OCI-LY1 (cell line): ENCODE measurements around the gene UGT1A5.

ENCODE experiments used
- H2AFZ ChIP-seq: fragments of 200-600 bp; sonication (generic), shearing (Covaris generic); 2 replicates; pipeline ENCODE4 v1.6.0; 2014; ENCODE audit warnings: antibody characterized with exemption, mild to moderate bottlenecking, low read length
- H3F3A ChIP-seq: fragments of 200-600 bp; sonication (generic), shearing (Covaris generic); 2 replicates; pipeline ENCODE4 v1.6.0; 2014; ENCODE audit warnings: mild to moderate bottlenecking, antibody characterized with exemption, low read length, moderate library complexity; ENCODE audit not compliant: insufficient read depth
- H3K27ac ChIP-seq: fragments of 200-600 bp; sonication (generic); 2 replicates; pipeline ENCODE4 v1.5.1; 2014; ENCODE audit warnings: low read length, mixed run types, mild to moderate bottlenecking, low read depth; ENCODE audit not compliant: poor library complexity, severe bottlenecking
- H3K27me3 ChIP-seq: fragments of 200-600 bp; sonication (generic); 2 replicates; pipeline ENCODE4 v1.6.0; 2014; ENCODE audit warnings: antibody characterized with exemption, mild to moderate bottlenecking, low read length, moderate library complexity; ENCODE audit not compliant: insufficient read depth
- H3K36me3 ChIP-seq: fragments of 200-600 bp; sonication (generic); 2 replicates; pipeline ENCODE4 v1.6.1; 2014; ENCODE audit warnings: mild to moderate bottlenecking, antibody characterized with exemption, low read length, moderate library complexity, mixed read lengths; ENCODE audit not compliant: insufficient read depth
- H3K4me1 ChIP-seq: fragments of 200-600 bp; sonication (generic); 2 replicates; pipeline ENCODE4 v1.5.1; 2014; ENCODE audit warnings: mild to moderate bottlenecking, low read length, moderate library complexity; ENCODE audit not compliant: insufficient read depth, severe bottlenecking
- H3K4me2 ChIP-seq: fragments of 200-600 bp; sonication (generic), shearing (Covaris generic); 2 replicates; pipeline ENCODE4 v1.6.1; 2014; ENCODE audit warnings: low read length
- H3K4me3 ChIP-seq: fragments of 200-600 bp; sonication (generic); 2 replicates; pipeline ENCODE4 v1.5.1; 2014; ENCODE audit warnings: low read length, low read depth, mild to moderate bottlenecking, mixed read lengths; ENCODE audit not compliant: poor library complexity, severe bottlenecking
- H3K79me2 ChIP-seq: fragments of 200-600 bp; shearing (Covaris generic); 2 replicates; pipeline ENCODE4 v1.6.1; 2016; ENCODE audit warnings: mixed run types, low read length, mixed read lengths; ENCODE audit not compliant: insufficient read depth
- H3K9ac ChIP-seq: fragments of 200-600 bp; sonication (generic), shearing (Covaris generic); 2 replicates; pipeline ENCODE4 v1.6.1; 2014; ENCODE audit warnings: mild to moderate bottlenecking, low read length, mixed read lengths
- H3K9me2 ChIP-seq: fragments of 200-600 bp; sonication (generic), shearing (Covaris generic); 2 replicates; pipeline ENCODE4 v1.6.1; 2014; ENCODE audit warnings: low read depth, mild to moderate bottlenecking, low read length, mixed read lengths
- H3K9me3 ChIP-seq: fragments of 200-600 bp; shearing (Covaris generic); 2 replicates; pipeline ENCODE4 v1.6.1; 2014; ENCODE audit warnings: low read length, mixed read lengths
- H4K20me1 ChIP-seq: fragments of 200-600 bp; sonication (generic), shearing (Covaris generic); 2 replicates; pipeline ENCODE4 v1.6.0; 2016; ENCODE audit warnings: mild to moderate bottlenecking, low read length; ENCODE audit not compliant: insufficient read depth
- CTCF ChIP-seq: fragments of 200-600 bp; sonication (generic), shearing (Covaris generic); IDR thresholded peaks from 2 replicates; pipeline ENCODE4 v1.5.1; 2017; ENCODE audit warnings: mild to moderate bottlenecking, antibody characterized with exemption, low read length, moderate library complexity, mixed read lengths
- EZH2 ChIP-seq: fragments of 200-600 bp; sonication (generic), shearing (Covaris generic); IDR thresholded peaks from 2 replicates; pipeline ENCODE4 v1.8.0; 2017; ENCODE audit warnings: borderline replicate concordance, mixed run types, mild to moderate bottlenecking, antibody characterized with exemption, low read length, moderate library complexity, mixed read lengths

Gene UGT1A5

GRCh38 chr2:233671290-233672161 lies 41.2 kb upstream of the UGT1A5 start, which contains the start of gene UGT1A9:
TSS of gene UGT1A9 (plus strand) at chr2:233671898. CDS start at chr2:233671935, 37 bp downstream.
- H3K27ac ChIP-seq: no peak within 1 kb of the TSS
- H3K4me1 ChIP-seq: no peaks in the 10 kb centered on the region
- no peaks in the 10 kb centered on the region for H3K79me2 ChIP-seq
- H3K9me2 ChIP-seq: no peaks in the 10 kb centered on the region
- H3F3A ChIP-seq: no peaks in the 10 kb centered on the region
- H4K20me1 ChIP-seq: no peaks in the 10 kb centered on the region
- no peaks in the 10 kb centered on the region for H3K9me3 ChIP-seq
- no peak within 1 kb of the TSS for H3K9ac ChIP-seq
- no peak for TF ChIP-seq EZH2
- no peak for TF ChIP-seq CTCF
- H3K36me3 ChIP-seq: no peaks in the 10 kb centered on the region
- no peaks in the 10 kb centered on the region; the same call in 1 of the 2 replicates for H3K27me3 ChIP-seq
- no peak within 1 kb of the TSS for H3K4me2 ChIP-seq
- no peak within 1 kb of the TSS for H3K4me3 ChIP-seq
- H2AFZ ChIP-seq: no peak within 1 kb of the TSS

- no peak overlapping the region for H3K4me2 ChIP-seq
- H3K9ac ChIP-seq: no peak overlapping the region
- no peaks in the 10 kb centered on the region for H3K4me1 ChIP-seq
- no peaks in the 10 kb centered on the region; the same call in 1 of the 2 replicates for H3K27me3 ChIP-seq
- H3K4me3 ChIP-seq: no peak overlapping the region
- H3K27ac ChIP-seq: no peak overlapping the region
- TF ChIP-seq CTCF (no peak), EZH2 (no peak)
- H3K79me2 ChIP-seq: no peaks in the 10 kb centered on the region
- no peaks in the 10 kb centered on the region for H3K36me3 ChIP-seq
- no peaks in the 10 kb centered on the region for H3K9me3 ChIP-seq
- no peaks in the 10 kb centered on the region for H3F3A ChIP-seq
- no peaks in the 10 kb centered on the region for H4K20me1 ChIP-seq
- no peak overlapping the region for H2AFZ ChIP-seq
- no peaks in the 10 kb centered on the region for H3K9me2 ChIP-seq
Measured at GRCh38 chr2:233672886-233673285, 39.8 kb upstream of the UGT1A5 start.

- H3K27me3 ChIP-seq: no peaks in the 10 kb centered on the region; the same call in 1 of the 2 replicates
- H3K4me1 ChIP-seq: no peaks in the 10 kb centered on the region
- no peak overlapping the region for H3K27ac ChIP-seq
- TF ChIP-seq CTCF (no peak), EZH2 (no peak)
- H3K9me2 ChIP-seq: no peaks in the 10 kb centered on the region
- no peaks in the 10 kb centered on the region for H3F3A ChIP-seq
- no peaks in the 10 kb centered on the region for H4K20me1 ChIP-seq
- no peak overlapping the region for H3K4me3 ChIP-seq
- H2AFZ ChIP-seq: no peak overlapping the region
- H3K9ac ChIP-seq: no peak overlapping the region
- no peaks in the 10 kb centered on the region for H3K36me3 ChIP-seq
- no peaks in the 10 kb centered on the region for H3K9me3 ChIP-seq
- H3K4me2 ChIP-seq: no peak overlapping the region
- no peaks in the 10 kb centered on the region for H3K79me2 ChIP-seq
Measured at GRCh38 chr2:233673896-233674295, 38.8 kb upstream of the UGT1A5 start.
